Naive thymus-derived CD8-positive, alpha-beta T cell (primary cell): ENCODE results near the gene CACNA1G. TPM values are rescaled to one million over a fixed set of nuclear protein-coding genes. Genes with fewer than 3 reads are reported as not detected.

ENCODE experiments used
- ATAC-seq, 2 donors: fragments of 150-1000 bp; cut with Tn5 transposase in 1 of 2; sonication (Bioruptor Pico), chemical (Tn5 transposase) in 1 of 2; 1 replicate in 1 of 2; 2 replicates in 1 of 2; pipeline ENCODE4 v1.10.0; 2021; ENCODE audit warnings: mild to moderate bottlenecking in 2 of 2, moderate library complexity in 2 of 2
- POLR2A ChIA-PET: fragments of 350-600 bp; sonication (Branson Sonifier 250); formaldehyde crosslinking; loops from one replicate; lab custom pipeline; 2021; ENCODE audit warnings: antibody characterized with exemption; lab: Charles Lee
- DNase-seq, 10 donors: peaks; one replicate each; pipeline versions ENCODE4 v3.0.0 to v3.0.0-alpha.2; 2020 to 2022
- H3K27ac Mint-ChIP-seq, 10 donors: one replicate each; pipeline ENCODE4 v1.8.0; 2020 to 2022; ENCODE audit warnings: mild to moderate bottlenecking in 10 of 10, mixed read lengths in 10 of 10, moderate library complexity in 4 of 10, inconsistent platforms in 1 of 10
- H3K27me3 Mint-ChIP-seq, 5 donors: one replicate each; pipeline ENCODE4 v1.8.0; 2021 to 2022; ENCODE audit warnings: mixed read lengths in 5 of 5
- H3K36me3 Mint-ChIP-seq, 3 donors: one replicate each; pipeline ENCODE4 v1.8.0; 2020 to 2022; ENCODE audit warnings: mixed read lengths in 3 of 3, mild to moderate bottlenecking in 2 of 3, inconsistent platforms in 1 of 3
- H3K4me1 Mint-ChIP-seq, 4 donors: one replicate each; pipeline ENCODE4 v1.8.0; 2021 to 2022; ENCODE audit warnings: mixed read lengths in 4 of 4
- H3K4me3 Mint-ChIP-seq, 10 donors: one replicate each; pipeline ENCODE4 v1.8.0; 2020 to 2022; ENCODE audit warnings: mild to moderate bottlenecking in 10 of 10, mixed read lengths in 10 of 10, moderate library complexity in 6 of 10, inconsistent platforms in 1 of 10
- H3K9me3 Mint-ChIP-seq, 9 donors: one replicate each; pipeline ENCODE4 v1.8.0; 2020 to 2022; ENCODE audit warnings: mixed read lengths in 9 of 9, mild to moderate bottlenecking in 3 of 9, inconsistent platforms in 1 of 9, moderate library complexity in 1 of 9
- polyA plus RNA-seq, 3 donors: library from polyadenylated mRNA; unstranded; fragments of 300-500 nt; fragmentation: Illumina TruSeq; gene quantifications; one replicate each; pipeline ENCODE4 v1.2.3, GENCODE V29; 2021
- total RNA-seq, 8 experiments: library from RNA in 2 of 8; stranded (reverse) in 2 of 8; gene quantifications; one replicate each; pipeline ENCODE4 v1.2.3 and lab custom pipeline; 2021 to 2026

CACNA1G gene
- total and polyA plus RNA-seq, 5 experiments from 2014 or later, result 0.05 TPM; not detected in 4

DNA sequence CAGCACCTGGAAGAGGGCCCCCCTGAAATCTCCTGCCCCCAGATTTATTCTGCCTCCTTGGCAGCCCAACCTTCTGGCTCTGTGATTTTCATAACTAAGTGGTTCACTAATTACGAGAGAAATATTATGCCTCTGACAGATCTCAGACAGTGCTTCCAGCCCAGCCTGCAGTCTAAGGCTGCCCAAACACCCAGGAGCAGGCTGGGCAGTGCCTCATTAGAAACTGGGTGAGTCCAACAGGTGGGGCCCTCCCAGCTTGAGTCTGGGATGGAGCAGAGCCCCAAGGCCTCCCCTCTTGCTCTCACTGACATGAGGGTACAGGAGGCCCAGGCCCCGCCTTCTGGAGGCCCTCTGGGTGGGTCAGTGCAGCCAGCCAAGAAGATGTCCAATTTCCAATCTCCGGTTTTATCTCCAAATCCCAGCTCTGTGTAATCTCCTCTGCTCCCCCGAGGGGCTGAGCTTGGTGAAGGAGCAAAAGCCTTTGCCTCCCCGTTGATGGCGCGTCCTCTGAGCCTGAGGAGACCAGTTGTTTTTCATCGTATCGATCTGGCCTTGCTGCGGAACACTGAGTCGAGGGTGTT is 54.0 kb downstream of the CACNA1G start:
- H3K4me3 Mint-ChIP-seq, result peak overlapping the region in 4 of 10 donors; percentile 19 to 70 (median 50)
- H3K27ac Mint-ChIP-seq, result peak overlapping the region in 3 of 10 donors; percentile 30 to 74 (median 52)
- peaks cover 6 to 12% (median 7%) of the 10 kb centered on the region in 4 donors for H3K4me1 Mint-ChIP-seq
- POLR2A ChIA-PET, result no interaction called here
- H3K36me3 Mint-ChIP-seq, result no peaks in the 10 kb centered on the region
- peaks cover 0 to 20% (median 12%) of the 10 kb centered on the region in 5 donors for H3K27me3 Mint-ChIP-seq
- no peaks in the 10 kb centered on the region for H3K9me3 Mint-ChIP-seq
- DNase-seq, result no peak
- no peak for ATAC-seq

DNA sequence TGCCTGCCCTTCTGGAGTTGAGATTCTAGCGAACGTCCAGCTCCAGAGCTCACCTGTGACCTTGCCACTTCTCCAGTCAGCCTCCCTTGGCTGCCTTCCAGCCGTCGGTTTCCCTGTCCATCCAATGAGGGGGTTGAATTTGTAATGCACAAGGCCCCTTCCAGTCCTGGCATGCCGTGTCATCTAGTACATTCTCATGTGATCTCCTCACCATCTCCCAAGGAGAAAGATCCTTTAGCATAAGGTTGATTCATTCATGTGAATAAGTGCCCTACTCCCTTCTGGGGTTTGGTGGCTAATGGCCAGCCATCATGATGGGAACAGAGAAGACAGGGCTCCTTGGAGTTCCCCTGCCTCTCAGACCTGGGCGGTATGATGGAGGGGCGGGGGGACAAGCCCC is 55.3 kb downstream of the CACNA1G start:
- H3K9me3 Mint-ChIP-seq, result no peaks in the 10 kb centered on the region
- ATAC-seq, result no peak
- POLR2A ChIA-PET, result no interaction called here
- DNase-seq, result no peak
- H3K4me1 Mint-ChIP-seq, result peaks cover 5 to 12% (median 7%) of the 10 kb centered on the region in 4 donors
- H3K36me3 Mint-ChIP-seq, result no peaks in the 10 kb centered on the region
- H3K27ac Mint-ChIP-seq, result no peak overlapping the region
- no peak overlapping the region for H3K4me3 Mint-ChIP-seq
- H3K27me3 Mint-ChIP-seq, result peaks cover 0 to 15% (median 11%) of the 10 kb centered on the region in 5 donors

DNA sequence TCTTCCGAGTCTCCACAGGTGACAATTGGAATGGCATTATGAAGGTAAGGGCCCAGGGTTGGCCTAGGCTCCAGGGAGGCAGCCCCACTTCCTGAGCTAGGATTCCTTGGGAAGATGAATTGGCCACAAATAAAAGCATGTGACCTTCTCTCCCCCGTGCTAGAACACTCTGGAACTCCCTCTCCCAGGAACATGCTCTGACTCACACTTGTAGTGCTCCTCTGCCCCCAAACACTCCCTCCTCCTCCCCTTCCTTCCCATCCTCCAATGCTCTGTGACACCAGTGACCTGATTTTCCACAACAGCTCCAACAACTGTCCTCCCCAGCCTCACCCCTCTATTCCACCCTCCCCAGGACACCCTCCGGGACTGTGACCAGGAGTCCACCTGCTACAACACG is 57.8 kb downstream of the CACNA1G start:
- no peak for ATAC-seq
- H3K36me3 Mint-ChIP-seq, result no peaks in the 10 kb centered on the region
- no peak for DNase-seq
- H3K4me1 Mint-ChIP-seq, result peaks cover 5 to 12% (median 8%) of the 10 kb centered on the region in 4 donors
- no peak overlapping the region for H3K27ac Mint-ChIP-seq
- H3K9me3 Mint-ChIP-seq, result no peaks in the 10 kb centered on the region
- POLR2A ChIA-PET, result no interaction called here
- peaks cover 2 to 25% (median 10%) of the 10 kb centered on the region in 5 donors for H3K27me3 Mint-ChIP-seq
- no peak overlapping the region for H3K4me3 Mint-ChIP-seq

GRCh38 chr17:50618941-50619340 is 58.4 kb downstream of the CACNA1G start:
- Mint-ChIP-seq H3K36me3 (no peaks in the 10 kb centered on the region), H3K4me3 (no peak overlapping the region), H3K27ac (peak overlapping the region in 1 of 10 donors; percentile 63), H3K4me1 (peaks cover 5 to 8% (median 6%) of the 10 kb centered on the region in 4 donors), H3K9me3 (no peaks in the 10 kb centered on the region), H3K27me3 (peaks cover 2 to 23% (median 10%) of the 10 kb centered on the region in 5 donors)
- POLR2A ChIA-PET, result no interaction called here
- ATAC-seq (no peak), DNase-seq (no peak)

- peaks cover 0 to 3% (median under 1%) of the 10 kb centered on the region in 4 donors for H3K4me1 Mint-ChIP-seq
- H3K4me3 Mint-ChIP-seq, result no peak overlapping the region
- DNase-seq (no peak), ATAC-seq (no peak)
- H3K27me3 Mint-ChIP-seq, result peaks cover 2 to 26% (median 7%) of the 10 kb centered on the region in 5 donors
- H3K9me3 Mint-ChIP-seq, result no peaks in the 10 kb centered on the region
- no peaks in the 10 kb centered on the region for H3K36me3 Mint-ChIP-seq
- H3K27ac Mint-ChIP-seq, result peak overlapping the region in 1 of 10 donors; percentile 63
- POLR2A ChIA-PET, result no interaction called here
Measured at GRCh38 chr17:50619489-50619888, 59.0 kb downstream of the CACNA1G start.

- Mint-ChIP-seq H3K4me1 (peaks cover 0 to 2% (median 0%) of the 10 kb centered on the region in 4 donors), H3K9me3 (no peaks in the 10 kb centered on the region), H3K36me3 (no peaks in the 10 kb centered on the region), H3K27me3 (peaks cover 2 to 30% (median 8%) of the 10 kb centered on the region in 5 donors), H3K27ac (no peak overlapping the region), H3K4me3 (no peak overlapping the region)
- POLR2A ChIA-PET, result no interaction called here
- no peak for DNase-seq
- ATAC-seq, result no peak
Measured at GRCh38 chr17:50620237-50620636, 59.7 kb downstream of the CACNA1G start.

DNA sequence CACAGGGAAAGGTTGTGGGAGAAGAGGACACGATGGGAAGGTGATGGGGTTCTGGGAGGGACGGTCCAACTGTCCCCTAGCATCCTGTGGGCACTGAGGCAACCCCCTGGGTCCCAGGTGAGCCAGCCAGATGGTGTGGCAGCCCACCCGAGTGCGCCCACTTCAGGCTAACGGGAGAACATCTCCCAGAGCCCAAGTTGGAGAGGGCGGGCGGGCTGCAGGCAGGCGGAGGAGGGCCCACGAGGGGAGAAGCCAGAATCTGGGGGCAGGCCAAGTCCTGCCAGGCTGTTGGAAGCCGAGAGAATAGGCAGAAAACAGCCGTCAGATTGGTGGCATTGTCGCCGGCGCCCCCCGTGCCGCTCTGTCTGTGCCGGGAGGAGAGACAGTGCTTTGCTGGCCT is 60.3 kb downstream of the CACNA1G start:
- Mint-ChIP-seq H3K27me3 (peaks cover 4 to 36% (median 14%) of the 10 kb centered on the region in 5 donors), H3K36me3 (no peaks in the 10 kb centered on the region), H3K9me3 (no peaks in the 10 kb centered on the region), H3K4me3 (no peak overlapping the region), H3K27ac (no peak overlapping the region), H3K4me1 (peaks cover 0 to 8% (median 0%) of the 10 kb centered on the region in 4 donors)
- DNase-seq, result no peak
- no peak for ATAC-seq
- POLR2A ChIA-PET, result no interaction called here

DNA sequence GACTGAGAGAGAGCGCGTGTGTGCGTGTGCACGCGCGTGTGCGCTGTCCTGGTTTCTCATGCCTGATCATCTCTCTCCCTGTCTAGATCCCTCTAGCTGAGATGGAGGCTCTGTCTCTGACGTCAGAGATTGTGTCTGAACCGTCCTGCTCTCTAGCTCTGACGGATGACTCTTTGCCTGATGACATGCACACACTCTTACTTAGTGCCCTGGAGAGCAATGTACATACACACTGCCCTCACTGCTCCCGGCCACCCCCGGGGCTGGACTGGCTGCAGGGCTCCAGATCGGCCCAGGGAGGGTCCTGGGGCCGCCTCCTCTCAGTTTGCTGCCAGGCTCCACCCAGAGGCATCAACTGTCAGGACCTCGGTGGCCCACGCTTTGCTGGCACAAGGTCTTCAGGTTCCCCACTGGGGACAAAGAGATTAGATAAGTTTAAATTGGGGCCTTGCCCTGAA is 61.1 kb downstream of the CACNA1G start:
- H3K27me3 Mint-ChIP-seq, result peaks cover 4 to 43% (median 20%) of the 10 kb centered on the region in 5 donors
- H3K4me1 Mint-ChIP-seq, result peaks cover 0 to 8% (median 0%) of the 10 kb centered on the region in 4 donors
- DNase-seq, result no peak
- POLR2A ChIA-PET, result no interaction called here
- H3K4me3 Mint-ChIP-seq, result no peak overlapping the region
- no peak overlapping the region for H3K27ac Mint-ChIP-seq
- H3K36me3 Mint-ChIP-seq, result no peaks in the 10 kb centered on the region
- peak in 1 of 2 donors; percentile 47 for ATAC-seq
- no peaks in the 10 kb centered on the region for H3K9me3 Mint-ChIP-seq

- DNase-seq, result no peak
- no peak overlapping the region for H3K27ac Mint-ChIP-seq
- peaks cover 3 to 10% (median 6%) of the 10 kb centered on the region in 4 donors for H3K4me1 Mint-ChIP-seq
- no peaks in the 10 kb centered on the region for H3K36me3 Mint-ChIP-seq
- POLR2A ChIA-PET, result no interaction called here
- no peaks in the 10 kb centered on the region for H3K9me3 Mint-ChIP-seq
- no peak for ATAC-seq
- H3K27me3 Mint-ChIP-seq, result peaks cover 8 to 55% (median 30%) of the 10 kb centered on the region in 5 donors
- no peak overlapping the region for H3K4me3 Mint-ChIP-seq
Measured at GRCh38 chr17:50624321-50624934, 63.9 kb downstream of the CACNA1G start.

DNA sequence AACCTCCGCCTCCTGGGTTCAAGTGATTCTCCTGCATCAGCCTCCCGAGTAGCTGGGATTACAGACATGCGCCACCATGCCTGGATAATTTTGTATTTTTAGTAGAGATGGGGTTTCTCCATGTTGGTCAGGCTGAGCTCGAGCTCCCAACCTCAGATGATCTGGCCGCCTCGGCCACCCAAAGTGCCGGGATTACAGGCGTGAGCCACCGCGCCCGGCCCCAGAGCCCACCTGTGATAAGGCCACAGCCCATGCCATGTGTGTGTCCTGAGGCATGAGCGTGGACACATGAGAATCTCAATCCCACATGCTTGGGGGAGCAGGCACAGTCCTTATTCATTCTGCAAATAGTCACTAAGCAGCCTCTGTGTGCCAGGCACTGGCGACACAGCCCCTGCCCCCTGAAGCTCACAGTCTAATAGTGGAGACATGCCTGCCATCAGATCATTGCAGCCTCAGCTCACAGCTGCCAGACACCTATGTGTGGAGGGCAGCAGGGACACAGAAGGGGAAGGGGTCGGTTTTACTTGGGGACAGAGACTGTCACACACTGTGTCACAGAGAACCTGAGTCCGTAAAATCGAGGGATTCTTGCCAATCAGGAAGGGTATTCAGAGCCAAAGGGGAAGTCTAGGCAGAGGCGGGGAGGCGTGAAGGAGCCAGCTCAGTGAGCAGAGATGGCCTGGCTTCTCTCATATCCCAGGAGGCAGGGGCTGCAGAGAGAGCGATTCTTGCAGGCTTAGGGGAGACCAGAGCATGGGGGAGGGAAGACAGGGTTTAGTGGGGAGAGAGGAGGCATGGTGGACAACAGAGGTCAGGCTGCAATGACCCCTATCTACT is 64.7 kb downstream of the CACNA1G start:
- DNase-seq (no peak), ATAC-seq (no peak)
- H3K4me1 Mint-ChIP-seq, result peaks cover 3 to 11% (median 6%) of the 10 kb centered on the region in 4 donors
- no peak overlapping the region for H3K4me3 Mint-ChIP-seq
- H3K27me3 Mint-ChIP-seq, result peaks cover 8 to 57% (median 30%) of the 10 kb centered on the region in 5 donors
- POLR2A ChIA-PET, result no interaction called here
- no peaks in the 10 kb centered on the region for H3K36me3 Mint-ChIP-seq
- H3K9me3 Mint-ChIP-seq, result no peaks in the 10 kb centered on the region
- no peak overlapping the region for H3K27ac Mint-ChIP-seq

DNA sequence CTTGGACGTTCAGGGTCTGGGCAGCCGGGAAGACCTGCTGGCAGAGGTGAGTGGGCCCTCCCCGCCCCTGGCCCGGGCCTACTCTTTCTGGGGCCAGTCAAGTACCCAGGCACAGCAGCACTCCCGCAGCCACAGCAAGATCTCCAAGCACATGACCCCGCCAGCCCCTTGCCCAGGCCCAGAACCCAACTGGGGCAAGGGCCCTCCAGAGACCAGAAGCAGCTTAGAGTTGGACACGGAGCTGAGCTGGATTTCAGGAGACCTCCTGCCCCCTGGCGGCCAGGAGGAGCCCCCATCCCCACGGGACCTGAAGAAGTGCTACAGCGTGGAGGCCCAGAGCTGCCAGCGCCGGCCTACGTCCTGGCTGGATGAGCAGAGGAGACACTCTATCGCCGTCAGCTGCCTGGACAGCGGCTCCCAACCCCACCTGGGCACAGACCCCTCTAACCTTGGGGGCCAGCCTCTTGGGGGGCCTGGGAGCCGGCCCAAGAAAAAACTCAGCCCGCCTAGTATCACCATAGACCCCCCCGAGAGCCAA is 65.6 kb downstream of the CACNA1G start:
- Mint-ChIP-seq H3K4me3 (no peak overlapping the region), H3K27me3 (peaks cover 11 to 65% (median 38%) of the 10 kb centered on the region in 5 donors), H3K4me1 (peaks cover 5 to 16% (median 7%) of the 10 kb centered on the region in 4 donors), H3K36me3 (no peaks in the 10 kb centered on the region), H3K27ac (peak overlapping the region in 1 of 10 donors; percentile 53), H3K9me3 (no peaks in the 10 kb centered on the region)
- ATAC-seq, result peak; percentile 75 to 86
- peak; percentile 42 to 79 (median 56) for DNase-seq
- POLR2A ChIA-PET, result no interaction called here

DNA sequence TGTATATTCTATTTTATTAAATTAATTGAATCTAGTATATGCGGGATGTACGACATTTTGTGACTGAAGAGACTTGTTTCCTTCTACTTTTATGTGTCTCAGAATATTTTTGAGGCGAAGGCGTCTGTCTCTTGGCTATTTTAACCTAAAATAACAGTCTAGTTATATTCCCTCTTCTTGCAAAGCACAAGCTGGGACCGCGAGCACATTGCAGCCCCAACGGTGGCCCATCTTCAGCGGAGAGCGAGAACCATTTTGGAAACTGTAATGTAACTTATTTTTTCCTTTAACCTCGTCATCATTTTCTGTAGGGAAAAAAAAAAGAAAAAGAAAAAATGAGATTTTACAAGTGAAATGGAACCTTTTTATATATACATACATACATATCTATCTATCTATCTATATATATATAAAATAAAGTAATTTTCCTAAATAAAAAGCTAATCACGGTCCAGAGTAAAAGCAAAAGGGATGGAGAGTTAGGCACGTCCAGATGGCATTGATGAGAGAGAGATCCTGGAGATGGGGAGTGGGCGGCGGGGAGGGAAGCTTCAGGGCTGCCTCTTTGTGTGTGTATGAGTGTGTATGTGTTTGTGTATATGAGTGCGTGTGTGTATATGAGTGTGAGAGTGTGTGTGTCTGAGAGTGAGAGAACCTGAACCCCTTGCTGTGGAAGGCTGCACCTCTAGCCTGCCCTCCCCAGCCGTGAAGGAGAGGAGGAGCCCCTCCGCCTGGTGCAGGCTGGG is 66.7 kb downstream of the CACNA1G start:
- no peak overlapping the region for H3K4me3 Mint-ChIP-seq
- POLR2A ChIA-PET, result interaction anchor here (1.0 kb wide), 1 partner anchor 81 kb away, joined by 3 read pairs; no protein-coding TSS in a partner anchor
- H3K27ac Mint-ChIP-seq, result no peak overlapping the region
- H3K9me3 Mint-ChIP-seq, result no peaks in the 10 kb centered on the region
- ATAC-seq (no peak), DNase-seq (no peak)
- peaks cover 5 to 16% (median 6%) of the 10 kb centered on the region in 4 donors for H3K4me1 Mint-ChIP-seq
- peaks cover 15 to 69% (median 49%) of the 10 kb centered on the region in 5 donors for H3K27me3 Mint-ChIP-seq
- no peaks in the 10 kb centered on the region for H3K36me3 Mint-ChIP-seq
